Activated CD4-positive, alpha-beta memory T cell treated with anti-CD3 and anti-CD28 coated beads for 36 hours (primary cell): Measurements from ENCODE around the gene RAD51C. TPM values are rescaled to one million over a fixed set of nuclear protein-coding genes. Genes with fewer than 3 reads are reported as not detected.
A peak's percentile ranks its signal among the peaks of the same experiment; 100 is the strongest.

Source experiments
- CTCF ChIA-PET: fragments of 350-600 bp; sonication (Branson Sonifier 250); formaldehyde crosslinking; loops from one replicate; lab custom pipeline; 2021; ENCODE audit warnings: antibody characterized with exemption, inconsistent platforms; lab: Charles Lee
- POLR2A ChIA-PET: fragments of 350-600 bp; sonication (Branson Sonifier 250); formaldehyde crosslinking; loops from one replicate; lab custom pipeline; 2021; ENCODE audit warnings: antibody characterized with exemption; lab: Charles Lee
- DNase-seq: peaks from one replicate; pipeline ENCODE4 v3.0.0-alpha.2; 2020
- H3K27ac Mint-ChIP-seq: one replicate; pipeline ENCODE4 v1.8.0; 2021; ENCODE audit warnings: mixed read lengths
- H3K27me3 Mint-ChIP-seq: one replicate; pipeline ENCODE4 v1.8.0; 2021; ENCODE audit warnings: mixed read lengths
- H3K36me3 Mint-ChIP-seq: one replicate; pipeline ENCODE4 v1.8.0; 2021; ENCODE audit warnings: mixed read lengths
- H3K4me1 Mint-ChIP-seq: one replicate; pipeline ENCODE4 v1.8.0; 2021; ENCODE audit warnings: low read depth, mixed read lengths
- H3K4me3 Mint-ChIP-seq: one replicate; pipeline ENCODE4 v1.8.0; 2021; ENCODE audit warnings: mild to moderate bottlenecking, mixed read lengths
- H3K9me3 Mint-ChIP-seq: one replicate; pipeline ENCODE4 v1.8.0; 2021; ENCODE audit warnings: mixed read lengths
- intact Hi-C: fragments of 100-400 bp; cut with micrococcal nuclease; formaldehyde crosslinking; loops from one replicate; pipeline ENCODE4 v1.15.1; 2023
- total RNA-seq, 2 experiments: library from RNA; stranded (reverse); gene quantifications; one replicate each; pipeline ENCODE4 v1.2.3, GENCODE V29; 2021

The RAD51C gene
- total RNA-seq, 2 experiments from 2014 or later: 64.0 to 66.0 TPM

GRCh38 chr17:58702708-58703107 is 10.3 kb downstream of the RAD51C start:
- no peak overlapping the region for H3K4me3 Mint-ChIP-seq
- ChIA-PET POLR2A (interaction anchor here (0.8 to 3.2 kb wide), 3 partner anchors 10 to 71 kb away, joined by 3 to 30 read pairs (median 4); partner anchors contain the start of gene RAD51C), CTCF (interaction anchor here (1.3 kb wide), 2 partner anchors 10 to 302 kb away, joined by 3 to 6 read pairs; no protein-coding TSS in a partner anchor)
- intact Hi-C loops: loop anchor here (1.0 to 2.0 kb wide), 4 partner anchors 10 to 299 kb away; partner anchors contain the start of genes RAD51C and TEX14
- DNase-seq: no peak
- peak overlapping the region; percentile 78 for H3K27ac Mint-ChIP-seq
- H3K9me3 Mint-ChIP-seq: no peaks in the 10 kb centered on the region
- H3K36me3 Mint-ChIP-seq: peaks cover 22% of the 10 kb centered on the region
- H3K27me3 Mint-ChIP-seq: no peaks in the 10 kb centered on the region
- H3K4me1 Mint-ChIP-seq: peaks cover 30% of the 10 kb centered on the region

GRCh38 chr17:58703137-58703915 is 10.9 kb downstream of the RAD51C start:
- DNase-seq: peak; percentile 36
- H3K27ac Mint-ChIP-seq: peak overlapping the region; percentile 78
- H3K4me3 Mint-ChIP-seq: no peak overlapping the region
- peaks cover 22% of the 10 kb centered on the region for H3K36me3 Mint-ChIP-seq
- H3K27me3 Mint-ChIP-seq: no peaks in the 10 kb centered on the region
- ChIA-PET CTCF (interaction anchor here (0.6 to 1.3 kb wide), 2 partner anchors 264 to 301 kb away, joined by 3 to 6 read pairs; no protein-coding TSS in a partner anchor), POLR2A (interaction anchor here (0.6 to 3.2 kb wide), 4 partner anchors 11 to 298 kb away, joined by 3 to 30 read pairs (median 4); partner anchors contain the start of gene RAD51C)
- no peaks in the 10 kb centered on the region for H3K9me3 Mint-ChIP-seq
- H3K4me1 Mint-ChIP-seq: peaks cover 30% of the 10 kb centered on the region
- intact Hi-C loops: loop anchor here (1.0 to 2.0 kb wide), 3 partner anchors 11 to 73 kb away; partner anchors contain the start of genes RAD51C and TEX14

DNA sequence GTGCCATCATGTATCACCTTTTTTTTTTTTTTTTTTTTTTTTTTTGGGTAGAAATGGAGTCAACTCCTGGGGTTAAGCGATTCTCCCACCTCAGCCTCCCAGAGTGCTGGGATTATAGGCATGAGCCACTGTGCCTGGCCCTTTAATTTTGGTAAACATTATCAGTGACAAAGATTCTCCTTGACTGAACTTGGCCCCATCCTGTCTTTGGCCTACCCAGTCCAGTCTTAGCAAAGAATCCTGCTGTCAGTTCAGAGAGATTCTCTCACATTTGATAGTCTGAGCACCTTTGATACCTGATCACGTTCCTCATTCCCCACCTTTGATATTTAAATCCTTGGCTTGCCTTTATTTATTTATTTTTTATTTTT is 11.5 kb downstream of the RAD51C start:
- peaks cover 22% of the 10 kb centered on the region for H3K36me3 Mint-ChIP-seq
- DNase-seq: no peak
- CTCF ChIA-PET: interaction anchor here (0.6 to 1.3 kb wide), 2 partner anchors 264 to 301 kb away, joined by 3 to 6 read pairs; no protein-coding TSS in a partner anchor
- no peak overlapping the region for H3K4me3 Mint-ChIP-seq
- H3K4me1 Mint-ChIP-seq: peaks cover 30% of the 10 kb centered on the region
- no peaks in the 10 kb centered on the region for H3K9me3 Mint-ChIP-seq
- peak overlapping the region; percentile 51 for H3K27ac Mint-ChIP-seq
- POLR2A ChIA-PET: interaction anchor here (0.6 to 3.2 kb wide), 2 partner anchors 72 to 298 kb away, joined by 3 to 30 read pairs; no protein-coding TSS in a partner anchor
- intact Hi-C loops: loop anchor here (1.0 to 2.0 kb wide), 3 partner anchors 12 to 73 kb away; partner anchors contain the start of genes RAD51C and TEX14
- no peaks in the 10 kb centered on the region for H3K27me3 Mint-ChIP-seq

DNA sequence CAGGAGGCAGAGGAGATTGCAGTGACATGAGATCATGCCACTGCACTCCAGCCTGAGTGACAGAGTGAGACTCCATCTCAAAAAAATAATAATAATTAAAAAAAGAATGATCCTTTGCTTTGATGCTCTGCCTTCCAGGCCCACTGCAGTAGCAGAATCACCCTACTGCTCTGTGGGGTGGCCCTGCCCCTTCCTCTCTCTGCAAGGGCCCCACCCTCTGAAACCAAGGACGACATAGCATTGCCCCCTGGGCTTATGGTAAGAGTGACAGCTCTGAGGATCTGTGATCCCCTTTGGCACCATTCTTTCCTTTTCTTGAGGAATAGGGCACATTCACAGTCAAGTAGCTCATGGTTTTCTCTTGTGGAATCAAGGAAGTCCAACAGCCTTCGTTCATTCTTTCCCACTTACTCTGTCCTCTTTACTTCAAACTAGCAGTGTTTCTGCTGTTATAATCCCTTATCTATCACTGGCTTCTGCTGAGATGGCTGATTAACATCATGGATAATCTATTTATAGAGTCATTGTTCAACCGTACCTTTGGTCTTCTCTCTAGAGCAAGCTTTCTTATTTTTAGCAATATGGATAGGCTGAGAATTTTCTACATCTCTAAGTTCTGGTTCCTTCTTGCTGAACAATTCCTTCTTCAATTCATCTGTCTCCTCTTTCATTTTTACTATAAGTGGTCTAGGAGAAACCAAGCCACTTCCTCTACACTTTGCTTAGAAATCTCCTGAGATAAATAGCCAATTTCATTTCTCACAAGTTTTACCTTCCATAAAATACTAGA is 14.1 kb downstream of the RAD51C start:
- Mint-ChIP-seq H3K4me3 (no peak overlapping the region), H3K9me3 (no peaks in the 10 kb centered on the region), H3K27ac (no peak overlapping the region), H3K4me1 (peaks cover 30% of the 10 kb centered on the region), H3K27me3 (no peaks in the 10 kb centered on the region), H3K36me3 (peaks cover 25% of the 10 kb centered on the region)
- POLR2A ChIA-PET: interaction anchor here (1.0 to 1.4 kb wide), 2 partner anchors 75 to 76 kb away, joined by 3 read pairs; no protein-coding TSS in a partner anchor
- DNase-seq: no peak
- CTCF ChIA-PET: interaction anchor here (1.6 kb wide), 2 partner anchors 82 to 298 kb away, joined by 3 read pairs; no protein-coding TSS in a partner anchor
- intact Hi-C loops: no loop called here

GRCh38 chr17:58710948-58711552 is 18.6 kb downstream of the RAD51C start:
- peaks cover 23% of the 10 kb centered on the region for H3K36me3 Mint-ChIP-seq

DNA sequence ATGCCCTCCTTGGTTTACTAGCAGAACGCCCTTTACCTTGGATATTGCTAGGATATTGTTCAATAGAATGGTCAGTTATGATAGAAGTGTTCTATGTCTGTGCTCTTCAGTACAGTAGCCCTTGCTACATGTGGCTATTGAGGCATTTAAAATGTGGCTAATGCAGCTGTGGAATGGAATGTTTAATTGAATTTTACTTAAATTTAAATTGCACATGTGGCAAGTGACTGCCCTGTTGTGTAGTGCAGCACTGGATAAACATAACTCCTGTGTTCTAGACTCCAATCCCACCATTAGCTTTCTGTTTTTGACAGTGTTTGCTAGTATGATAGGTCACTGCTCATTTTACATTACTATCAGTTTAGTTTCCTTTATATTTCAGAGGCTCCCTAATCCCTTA is 29.9 kb downstream of the RAD51C start:
- no peak for DNase-seq
- Mint-ChIP-seq H3K4me3 (no peak overlapping the region), H3K36me3 (peaks cover 11% of the 10 kb centered on the region), H3K4me1 (no peaks in the 10 kb centered on the region), H3K9me3 (no peaks in the 10 kb centered on the region), H3K27me3 (no peaks in the 10 kb centered on the region), H3K27ac (no peak overlapping the region)
- ChIA-PET POLR2A (no interaction called here), CTCF (no interaction called here)
- intact Hi-C loops: no loop called here

More at GRCh38 chr17:58710948-58711552, 18.6 kb downstream of the RAD51C start:
- ChIA-PET CTCF (interaction anchor here (0.5 to 3.6 kb wide), 17 partner anchors 8 to 334 kb away, joined by 3 to 44 read pairs (median 3); partner anchors contain the start of gene RAD51C), POLR2A (interaction anchor here (0.6 kb wide), 1 partner anchor 294 kb away, joined by 4 read pairs; no protein-coding TSS in a partner anchor)
- Mint-ChIP-seq H3K4me3 (no peak overlapping the region), H3K9me3 (no peaks in the 10 kb centered on the region), H3K4me1 (peaks cover 8% of the 10 kb centered on the region), H3K27ac (no peak overlapping the region), H3K27me3 (no peaks in the 10 kb centered on the region)
- DNase-seq: no peak
- intact Hi-C loops: loop anchor here (1.0 kb wide), 1 partner anchor 294 kb away; no protein-coding TSS in a partner anchor

DNA sequence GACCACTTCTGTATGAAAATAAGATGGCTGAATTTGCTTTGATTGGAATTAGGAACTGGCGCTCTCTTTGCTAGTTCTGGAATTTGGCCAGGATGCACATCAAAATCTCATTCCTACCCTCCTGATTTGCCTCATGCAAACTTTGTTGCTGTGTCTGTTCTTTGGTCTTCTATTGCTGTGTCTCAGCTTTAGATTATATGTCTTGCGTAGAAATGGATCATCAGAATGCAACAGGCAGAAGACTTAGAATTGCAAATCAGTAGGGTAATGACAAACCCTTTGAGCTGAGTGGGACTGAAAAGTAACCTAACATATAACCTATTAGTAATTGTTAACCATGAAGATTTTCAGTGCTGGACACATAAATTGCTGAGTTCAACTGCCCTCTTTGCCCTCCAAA is 30.3 kb downstream of the RAD51C start:
- H3K27me3 Mint-ChIP-seq: no peaks in the 10 kb centered on the region
- no peak overlapping the region for H3K4me3 Mint-ChIP-seq
- POLR2A ChIA-PET: no interaction called here
- intact Hi-C loops: no loop called here
- CTCF ChIA-PET: no interaction called here
- peaks cover 9% of the 10 kb centered on the region for H3K36me3 Mint-ChIP-seq
- H3K27ac Mint-ChIP-seq: no peak overlapping the region
- DNase-seq: no peak
- no peaks in the 10 kb centered on the region for H3K9me3 Mint-ChIP-seq
- no peaks in the 10 kb centered on the region for H3K4me1 Mint-ChIP-seq

GRCh38 chr17:58728798-58729197 is 36.4 kb downstream of the RAD51C start:
- CTCF ChIA-PET: no interaction called here
- DNase-seq: no peak
- POLR2A ChIA-PET: no interaction called here
- intact Hi-C loops: no loop called here
- no peak overlapping the region for H3K4me3 Mint-ChIP-seq
- H3K36me3 Mint-ChIP-seq: no peaks in the 10 kb centered on the region
- H3K27me3 Mint-ChIP-seq: no peaks in the 10 kb centered on the region
- H3K27ac Mint-ChIP-seq: no peak overlapping the region
- no peaks in the 10 kb centered on the region for H3K4me1 Mint-ChIP-seq
- no peaks in the 10 kb centered on the region for H3K9me3 Mint-ChIP-seq

GRCh38 chr17:58730937-58731336 is 38.5 kb downstream of the RAD51C start:
- Mint-ChIP-seq H3K27me3 (no peaks in the 10 kb centered on the region), H3K36me3 (no peaks in the 10 kb centered on the region), H3K9me3 (no peaks in the 10 kb centered on the region), H3K27ac (no peak overlapping the region), H3K4me3 (no peak overlapping the region), H3K4me1 (no peaks in the 10 kb centered on the region)
- POLR2A ChIA-PET: no interaction called here
- intact Hi-C loops: no loop called here
- DNase-seq: no peak
- CTCF ChIA-PET: no interaction called here

GRCh38 chr17:58734040-58734439 is 41.6 kb downstream of the RAD51C start:
- Mint-ChIP-seq H3K4me3 (no peak overlapping the region), H3K27ac (no peak overlapping the region), H3K9me3 (no peaks in the 10 kb centered on the region), H3K27me3 (no peaks in the 10 kb centered on the region), H3K4me1 (no peaks in the 10 kb centered on the region), H3K36me3 (no peaks in the 10 kb centered on the region)
- CTCF ChIA-PET: no interaction called here
- DNase-seq: no peak
- intact Hi-C loops: no loop called here
- POLR2A ChIA-PET: no interaction called here

- Mint-ChIP-seq H3K36me3 (no peaks in the 10 kb centered on the region), H3K27me3 (no peaks in the 10 kb centered on the region), H3K9me3 (no peaks in the 10 kb centered on the region), H3K27ac (no peak overlapping the region), H3K4me3 (no peak overlapping the region), H3K4me1 (no peaks in the 10 kb centered on the region)
- no peak for DNase-seq
- POLR2A ChIA-PET: no interaction called here
- intact Hi-C loops: no loop called here
- CTCF ChIA-PET: no interaction called here
Measured at GRCh38 chr17:58734811-58735210, 42.4 kb downstream of the RAD51C start.
